Ramos (cell line): Measurements from ENCODE around the gene GRB7.

Experiments
- in situ Hi-C: fragments of 300-500 bp; cut with MboI; formaldehyde crosslinking; loops from one replicate; pipeline ENCODE4 v1.14.3; 2022; ENCODE audit warnings: low sequenced_read_pairs; ENCODE audit not compliant: unreplicated experiment

GRB7 gene

DNA sequence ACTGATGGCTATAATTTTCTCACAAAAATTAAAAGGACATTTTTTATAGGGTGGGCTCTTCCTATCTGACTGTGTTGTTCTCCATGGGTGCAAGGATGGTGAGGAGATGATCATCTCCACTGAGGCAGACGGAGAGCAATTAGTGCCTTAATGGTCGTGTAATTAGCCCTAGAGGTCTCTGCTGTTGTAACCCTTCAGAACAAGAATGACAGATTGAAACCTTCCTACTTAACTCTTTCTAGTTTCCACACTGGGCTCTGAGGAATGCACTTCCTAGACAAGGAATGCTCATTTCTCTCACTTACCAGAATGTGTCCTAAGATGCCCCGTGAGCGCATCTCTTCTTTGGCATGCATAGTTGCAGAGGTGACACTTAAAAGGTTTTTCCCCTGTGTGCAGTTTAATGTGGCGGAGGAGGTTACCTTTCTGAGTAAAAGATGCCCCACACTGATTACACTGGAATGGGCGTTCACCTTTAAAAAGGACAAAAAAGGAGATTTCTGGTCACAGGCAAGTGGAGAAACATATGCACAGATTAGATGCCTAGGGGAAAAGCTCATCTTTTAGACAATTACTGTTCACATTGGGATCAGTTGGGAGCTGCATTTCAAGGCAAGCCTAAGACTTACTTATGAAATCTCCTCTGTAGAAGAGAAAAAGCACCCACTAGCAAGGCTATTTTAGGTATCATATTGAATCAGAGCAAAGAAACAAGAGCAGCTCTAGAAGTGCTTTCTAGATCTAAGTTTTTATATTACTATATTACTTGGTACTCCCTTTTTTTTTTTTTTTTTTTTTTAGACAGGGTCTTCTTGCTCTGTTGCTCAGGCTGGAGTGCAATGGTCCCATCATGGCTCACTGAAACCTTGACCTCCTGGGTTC lies 53.6 kb downstream of the GRB7 start:
- in situ Hi-C loops: no loop called here

DNA sequence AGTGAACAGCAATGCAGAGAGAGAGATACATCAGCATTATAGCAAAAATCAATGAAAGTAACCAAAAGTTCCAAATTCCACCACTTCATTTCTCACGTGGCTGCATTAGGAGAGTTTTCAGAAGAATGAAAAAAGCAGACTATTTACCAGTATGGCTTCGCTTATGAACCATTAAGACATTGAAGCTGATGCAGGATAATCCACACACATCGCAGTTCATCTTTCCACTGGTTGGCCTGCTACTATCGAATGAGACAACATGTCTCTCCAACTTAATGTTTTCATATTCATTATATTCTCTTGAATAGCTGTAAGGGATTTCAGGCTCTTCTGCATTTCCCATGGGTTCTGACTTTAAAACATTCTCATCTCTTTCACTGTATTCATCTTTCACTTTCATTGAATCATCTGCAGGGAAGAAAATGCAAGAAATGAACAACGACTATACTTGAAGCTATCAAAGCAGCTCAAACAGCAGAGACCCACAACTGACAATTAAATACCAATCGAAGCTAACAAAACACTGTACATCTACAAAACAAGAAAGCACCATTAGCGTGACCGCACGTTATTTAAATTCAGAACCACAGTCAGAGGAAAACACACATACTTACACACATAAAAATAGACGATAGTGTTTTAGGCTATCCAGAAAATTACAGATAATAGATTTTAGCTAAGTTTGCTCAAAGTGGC lies 54.9 kb downstream of the GRB7 start:
- in situ Hi-C loops: no loop called here

DNA sequence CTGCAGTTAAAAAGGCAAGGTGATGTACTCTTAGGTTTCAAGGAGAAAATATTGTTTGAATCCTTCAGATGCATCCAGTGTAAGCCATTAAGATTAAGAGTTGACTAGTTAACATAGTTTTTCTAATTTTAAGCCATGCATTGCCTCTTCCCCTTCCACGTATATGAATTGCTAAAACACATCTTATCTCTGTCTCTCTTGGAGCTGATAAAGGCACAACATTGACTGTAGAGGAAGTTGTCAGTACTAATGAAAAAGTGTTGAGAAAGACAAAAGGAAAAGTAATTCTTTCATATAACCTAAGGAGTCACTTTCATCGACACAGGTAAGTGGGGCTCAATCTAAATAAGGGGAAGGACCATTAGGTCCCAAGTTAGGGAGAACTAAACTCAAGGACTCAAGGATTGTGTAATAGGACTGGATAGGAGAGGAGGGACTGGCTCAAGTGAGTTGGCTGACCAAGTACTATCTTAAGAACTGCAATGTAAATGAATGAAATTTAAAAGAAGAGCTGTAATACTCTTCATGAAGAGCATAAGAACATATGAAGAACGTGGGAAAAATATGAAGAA lies 55.6 kb downstream of the GRB7 start:
- in situ Hi-C loops: no loop called here

DNA sequence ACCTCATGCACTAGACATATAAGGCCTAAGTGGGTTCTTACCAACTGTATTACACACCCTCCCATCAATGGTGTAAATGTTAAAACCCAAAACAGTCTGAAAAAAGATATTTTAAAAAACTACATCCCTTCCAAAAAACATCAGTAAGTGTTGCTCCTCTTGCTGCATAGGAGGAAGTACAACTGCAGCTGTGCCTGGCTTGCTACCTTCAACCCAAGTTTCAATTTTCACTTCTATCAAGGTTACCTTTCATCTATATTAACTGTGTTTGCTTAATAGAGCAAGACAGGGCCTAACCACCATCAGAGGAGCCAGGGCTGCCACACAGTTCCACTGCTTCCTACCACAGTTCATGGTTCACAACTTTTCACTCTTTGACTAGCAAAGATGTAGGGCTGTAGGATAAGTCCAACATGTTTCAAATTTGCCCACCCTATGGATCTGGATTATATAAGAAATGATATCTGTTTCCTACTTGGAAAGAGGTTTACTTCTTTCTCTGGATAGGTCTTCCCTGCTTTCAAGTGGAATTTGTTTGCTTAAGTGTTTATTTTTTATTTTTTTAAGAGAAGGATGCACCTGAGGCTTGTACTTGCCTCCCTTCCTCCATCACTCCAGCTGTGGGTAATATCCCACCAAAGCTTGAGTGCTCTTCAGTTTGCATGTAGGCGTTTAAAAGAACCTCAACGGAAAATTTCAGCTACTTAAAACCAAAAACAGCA lies 56.7 kb downstream of the GRB7 start:
- in situ Hi-C loops: no loop called here
